Measurements from ENCODE around the gene MRGPRG.

GRCh38 chr11:3205261-3206155 lies 13.1 kb downstream of the MRGPRG start:
- TF ChIP-seq CTCF (conservative IDR thresholded peaks at IDR 0.05) = no peak
- no peak for TF ChIP-seq EZH2 (IDR thresholded peaks at IDR 0.05; ENCODE audit: low read depth)

Data from PC-9 (cell line).